ENCODE data around the gene RNF111.

DNA sequence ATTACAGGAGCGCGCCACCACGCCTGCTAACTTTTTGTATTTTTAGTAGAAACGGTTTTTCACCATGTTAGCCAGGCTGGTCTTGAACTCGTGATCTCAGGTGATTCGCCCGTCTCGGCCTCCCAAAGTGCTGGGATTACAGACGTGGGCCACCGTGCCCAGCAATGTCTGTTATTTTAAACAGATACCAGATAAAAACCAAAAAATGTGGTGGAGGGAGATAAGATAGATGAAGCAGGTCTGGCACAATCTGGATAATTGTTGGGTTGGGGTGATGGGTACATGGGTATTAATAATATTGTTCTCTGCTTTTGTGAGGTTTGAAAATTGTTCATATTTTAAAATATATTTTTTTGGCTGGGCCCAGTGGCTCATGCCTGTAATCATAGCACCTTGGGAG lies 4.7 kb downstream of the RNF111 start:
- TF ChIP-seq, protein P1, sequence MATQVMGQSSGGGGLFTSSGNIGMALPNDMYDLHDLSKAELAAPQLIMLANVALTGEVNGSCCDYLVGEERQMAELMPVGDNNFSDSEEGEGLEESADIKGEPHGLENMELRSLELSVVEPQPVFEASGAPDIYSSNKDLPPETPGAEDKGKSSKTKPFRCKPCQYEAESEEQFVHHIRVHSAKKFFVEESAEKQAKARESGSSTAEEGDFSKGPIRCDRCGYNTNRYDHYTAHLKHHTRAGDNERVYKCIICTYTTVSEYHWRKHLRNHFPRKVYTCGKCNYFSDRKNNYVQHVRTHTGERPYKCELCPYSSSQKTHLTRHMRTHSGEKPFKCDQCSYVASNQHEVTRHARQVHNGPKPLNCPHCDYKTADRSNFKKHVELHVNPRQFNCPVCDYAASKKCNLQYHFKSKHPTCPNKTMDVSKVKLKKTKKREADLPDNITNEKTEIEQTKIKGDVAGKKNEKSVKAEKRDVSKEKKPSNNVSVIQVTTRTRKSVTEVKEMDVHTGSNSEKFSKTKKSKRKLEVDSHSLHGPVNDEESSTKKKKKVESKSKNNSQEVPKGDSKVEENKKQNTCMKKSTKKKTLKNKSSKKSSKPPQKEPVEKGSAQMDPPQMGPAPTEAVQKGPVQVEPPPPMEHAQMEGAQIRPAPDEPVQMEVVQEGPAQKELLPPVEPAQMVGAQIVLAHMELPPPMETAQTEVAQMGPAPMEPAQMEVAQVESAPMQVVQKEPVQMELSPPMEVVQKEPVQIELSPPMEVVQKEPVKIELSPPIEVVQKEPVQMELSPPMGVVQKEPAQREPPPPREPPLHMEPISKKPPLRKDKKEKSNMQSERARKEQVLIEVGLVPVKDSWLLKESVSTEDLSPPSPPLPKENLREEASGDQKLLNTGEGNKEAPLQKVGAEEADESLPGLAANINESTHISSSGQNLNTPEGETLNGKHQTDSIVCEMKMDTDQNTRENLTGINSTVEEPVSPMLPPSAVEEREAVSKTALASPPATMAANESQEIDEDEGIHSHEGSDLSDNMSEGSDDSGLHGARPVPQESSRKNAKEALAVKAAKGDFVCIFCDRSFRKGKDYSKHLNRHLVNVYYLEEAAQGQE (IDR thresholded peaks at IDR 0.05), result no peak
- TF ChIP-seq CTCF (IDR thresholded peaks at IDR 0.05) (no peak), MAX (IDR thresholded peaks at IDR 0.05) (no peak), EP300 (IDR thresholded peaks at IDR 0.05) (no peak), ZSCAN20 (CRISPR knock-in tag; IDR thresholded peaks at IDR 0.05) (no peak)
